HUES48 (cell line): Measurements from ENCODE around the gene ADIPOR2.
"Not testable (repeated sequence)": the region's sequence is repeated elsewhere in the genome, so short reads cannot be mapped to it uniquely, and the experiment has no call there.

Experiments used
- H3K27ac ChIP-seq: one replicate; pipeline ENCODE4 v1.7.0; 2013; ENCODE audit warnings: low read depth, low read length, inconsistent platforms
- H3K27me3 ChIP-seq: 2 replicates; pipeline ENCODE4 v1.6.1; 2013; ENCODE audit warnings: mild to moderate bottlenecking, low read length; ENCODE audit not compliant: control insufficient read depth, insufficient read depth
- H3K36me3 ChIP-seq: 2 replicates; pipeline ENCODE4 v1.6.1; 2013; ENCODE audit warnings: low read length; ENCODE audit not compliant: control insufficient read depth, insufficient read depth
- H3K4me1 ChIP-seq: 2 replicates; pipeline ENCODE4 v1.6.1; 2013; ENCODE audit warnings: mild to moderate bottlenecking, low read length; ENCODE audit not compliant: control insufficient read depth, insufficient read depth
- H3K4me3 ChIP-seq: 2 replicates; pipeline ENCODE4 v1.5.1; 2013; ENCODE audit warnings: mild to moderate bottlenecking, low read depth, low read length
- H3K9ac ChIP-seq: 2 replicates; pipeline ENCODE4 v1.6.1; 2013; ENCODE audit warnings: mild to moderate bottlenecking, low read depth, low read length, moderate library complexity
- H3K9me3 ChIP-seq: 2 replicates; pipeline ENCODE4 v1.6.1; 2013; ENCODE audit warnings: low read length; ENCODE audit not compliant: control insufficient read depth, insufficient read depth

The ADIPOR2 gene

DNA sequence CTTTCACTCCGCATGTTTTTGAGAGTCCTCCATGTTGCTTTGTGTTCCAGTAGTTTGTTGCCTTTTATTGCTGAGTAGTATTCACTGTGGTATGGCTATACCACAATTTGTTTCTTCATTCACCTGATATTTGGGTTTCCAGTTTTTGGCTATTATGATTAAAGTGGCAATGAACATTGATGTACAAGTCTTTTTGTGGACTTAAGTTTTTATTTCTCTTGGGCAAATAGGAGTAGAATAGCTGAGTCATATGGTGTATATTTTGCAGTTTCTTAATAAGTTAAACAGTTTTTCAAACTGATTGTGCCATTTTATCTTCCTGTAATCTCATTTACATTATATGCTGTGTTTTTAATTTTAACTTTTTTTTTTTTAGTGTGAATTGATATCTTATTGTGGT lies 16.2 kb downstream of the ADIPOR2 start:
- no peaks in the 10 kb centered on the region for H3K4me1 ChIP-seq
- H3K27ac ChIP-seq, result no peak overlapping the region
- H3K36me3 ChIP-seq, result no peaks in the 10 kb centered on the region
- H3K9ac ChIP-seq, result no peak overlapping the region
- no peaks in the 10 kb centered on the region for H3K9me3 ChIP-seq
- no peaks in the 10 kb centered on the region for H3K27me3 ChIP-seq
- no peak overlapping the region for H3K4me3 ChIP-seq

DNA sequence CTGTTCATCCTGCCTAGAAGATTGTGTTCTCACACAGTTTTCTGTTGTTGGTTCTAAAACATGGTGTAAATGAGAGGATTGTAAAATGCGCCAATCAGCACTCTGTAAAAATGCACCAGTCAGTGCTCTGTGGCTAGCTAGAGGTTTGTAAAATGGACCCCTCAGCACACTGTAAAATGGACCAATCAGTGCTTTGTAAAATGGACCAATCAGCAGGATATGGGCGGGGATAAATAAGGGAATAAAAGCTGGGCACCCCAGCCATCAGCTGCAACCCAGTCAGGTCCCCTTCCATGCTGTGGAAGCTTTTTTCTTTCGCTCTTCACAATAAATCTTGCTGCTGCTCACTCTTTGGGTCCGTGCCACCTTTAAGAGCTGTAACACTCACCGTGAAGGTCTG lies 19.1 kb downstream of the ADIPOR2 start:
- H3K27ac ChIP-seq, H3K4me3 ChIP-seq, H3K4me1 ChIP-seq, H3K36me3 ChIP-seq, H3K9me3 ChIP-seq, H3K27me3 ChIP-seq, H3K9ac ChIP-seq: not testable (repeated sequence)

DNA sequence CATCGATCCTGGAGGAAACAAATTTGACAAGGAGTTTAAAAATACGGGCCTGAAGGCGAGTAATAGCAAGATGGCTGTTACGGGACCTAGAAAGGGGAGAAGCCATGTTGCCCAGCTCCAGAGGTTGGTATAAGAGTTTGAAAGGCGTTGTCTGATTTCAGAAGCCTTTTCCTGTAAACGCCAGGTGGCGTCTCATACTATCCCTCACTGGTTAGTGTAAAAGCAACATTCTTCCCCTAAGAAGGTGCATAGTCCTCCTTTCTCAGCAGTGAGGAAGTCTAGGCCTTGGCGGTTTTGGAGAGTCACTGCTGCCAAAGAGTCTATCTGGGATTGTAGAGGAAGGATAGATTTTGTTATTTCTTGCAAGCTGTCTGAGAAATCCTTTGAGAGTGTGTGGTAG lies 20.0 kb downstream of the ADIPOR2 start:
- H3K4me3 ChIP-seq, H3K36me3 ChIP-seq, H3K9me3 ChIP-seq, H3K4me1 ChIP-seq, H3K9ac ChIP-seq, H3K27ac ChIP-seq, H3K27me3 ChIP-seq: not testable (repeated sequence)

DNA sequence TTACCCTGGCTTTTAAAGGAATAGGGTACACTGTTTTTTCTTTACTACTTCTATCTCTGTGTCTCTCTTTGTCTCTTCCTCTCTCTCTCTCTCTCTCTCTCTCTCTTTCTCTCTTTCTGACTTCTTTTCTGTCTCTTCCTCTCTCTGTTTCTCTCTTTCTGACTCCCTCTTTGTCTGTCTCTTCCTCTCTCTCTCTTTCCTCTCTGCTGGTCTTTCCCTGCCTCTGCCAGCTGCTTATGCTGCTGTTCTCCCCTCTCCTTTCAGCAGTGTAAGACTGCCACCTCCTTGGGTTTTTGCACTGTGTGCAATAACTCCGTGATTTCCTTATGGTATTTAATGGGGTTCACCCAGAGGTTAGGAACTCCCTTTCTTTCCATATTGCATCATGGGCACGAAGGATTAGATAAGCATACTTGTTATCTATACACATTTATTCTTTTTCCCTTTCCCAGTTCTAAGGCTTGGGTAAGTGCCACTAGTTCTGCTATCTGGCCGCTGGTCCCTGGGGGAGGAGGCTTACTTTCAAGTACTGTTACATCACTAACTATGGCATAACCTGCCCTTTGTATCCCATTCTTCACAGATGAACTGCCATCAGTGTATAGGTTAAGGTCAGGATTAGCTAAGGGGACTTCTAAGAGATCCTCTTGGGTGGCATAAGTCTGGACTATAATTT lies 20.8 kb downstream of the ADIPOR2 start:
- H3K27ac ChIP-seq, H3K4me3 ChIP-seq, H3K9ac ChIP-seq, H3K27me3 ChIP-seq, H3K9me3 ChIP-seq, H3K4me1 ChIP-seq, H3K36me3 ChIP-seq: not testable (repeated sequence)

DNA sequence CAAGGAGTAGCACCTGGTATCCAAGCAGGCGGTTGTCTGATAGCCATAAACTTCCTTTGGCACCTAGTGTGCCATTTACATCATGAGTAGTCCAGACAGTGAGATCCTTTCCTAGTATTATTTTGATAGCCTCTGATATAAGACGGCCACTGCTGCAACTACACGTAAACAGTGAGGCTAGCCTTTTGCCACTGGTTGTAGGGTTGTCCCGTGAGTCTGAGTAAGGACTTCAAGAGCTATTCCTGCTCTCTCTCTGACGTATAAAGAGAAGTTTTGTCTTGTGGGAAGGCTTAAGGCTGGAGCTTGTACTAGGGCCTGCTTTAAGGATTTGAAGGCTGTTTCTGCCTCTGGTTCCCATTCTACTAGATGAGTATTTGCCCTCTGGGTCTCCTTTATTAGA lies 21.4 kb downstream of the ADIPOR2 start:
- H3K9ac ChIP-seq, H3K36me3 ChIP-seq, H3K9me3 ChIP-seq, H3K27me3 ChIP-seq, H3K4me1 ChIP-seq, H3K27ac ChIP-seq, H3K4me3 ChIP-seq: not testable (repeated sequence)

DNA sequence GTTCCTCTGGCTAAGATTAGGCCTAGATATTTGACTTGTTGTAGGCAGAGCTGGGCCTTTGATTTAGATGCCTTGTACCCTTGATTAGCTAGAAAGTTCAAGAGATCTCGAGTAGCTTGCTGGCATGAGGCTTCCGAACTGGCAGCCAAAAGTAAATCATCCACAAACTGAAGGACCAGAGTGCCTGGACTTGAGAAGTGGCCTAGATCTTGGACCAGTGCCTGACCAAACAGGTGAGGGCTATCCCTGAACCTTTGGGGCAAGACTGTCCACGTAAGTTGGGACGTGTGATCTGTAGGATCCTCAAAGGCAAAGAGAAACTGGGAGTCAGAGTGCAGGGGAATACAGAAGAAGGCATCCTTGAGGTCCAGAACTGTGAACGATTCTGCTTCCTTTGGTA lies 22.0 kb downstream of the ADIPOR2 start:
- not testable (repeated sequence) for H3K27ac ChIP-seq, H3K4me1 ChIP-seq, H3K9me3 ChIP-seq, H3K27me3 ChIP-seq, H3K9ac ChIP-seq, H3K36me3 ChIP-seq, H3K4me3 ChIP-seq

DNA sequence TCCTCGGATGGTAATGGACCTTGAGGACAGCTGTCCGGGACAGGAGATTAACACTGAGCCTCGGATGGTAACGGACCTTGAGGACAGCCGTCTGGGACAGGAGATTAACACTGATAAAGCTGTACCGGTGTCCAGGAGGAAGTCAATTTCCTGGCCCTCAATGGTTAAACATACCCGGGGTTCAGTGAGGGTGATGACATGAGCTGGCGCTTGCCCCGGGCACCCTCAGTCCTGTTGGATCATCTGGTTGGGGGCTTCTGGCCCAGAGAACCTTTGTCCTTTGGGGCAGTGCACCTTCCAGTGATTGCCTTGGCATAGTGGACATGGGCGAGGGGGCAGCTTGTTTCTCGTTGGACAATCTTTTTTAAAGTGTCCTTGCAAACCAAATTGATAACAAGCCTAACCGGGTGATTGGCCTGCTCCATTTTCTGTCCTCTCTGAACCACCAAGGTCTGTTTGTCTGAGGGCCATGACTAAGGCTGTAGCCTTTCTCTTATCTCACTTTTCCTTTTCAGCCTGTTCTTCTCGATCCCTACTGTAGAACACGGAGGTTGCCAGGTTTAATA lies 23.0 kb downstream of the ADIPOR2 start:
- H3K27me3 ChIP-seq, H3K27ac ChIP-seq, H3K9ac ChIP-seq, H3K4me1 ChIP-seq, H3K4me3 ChIP-seq, H3K9me3 ChIP-seq, H3K36me3 ChIP-seq: not testable (repeated sequence)

DNA sequence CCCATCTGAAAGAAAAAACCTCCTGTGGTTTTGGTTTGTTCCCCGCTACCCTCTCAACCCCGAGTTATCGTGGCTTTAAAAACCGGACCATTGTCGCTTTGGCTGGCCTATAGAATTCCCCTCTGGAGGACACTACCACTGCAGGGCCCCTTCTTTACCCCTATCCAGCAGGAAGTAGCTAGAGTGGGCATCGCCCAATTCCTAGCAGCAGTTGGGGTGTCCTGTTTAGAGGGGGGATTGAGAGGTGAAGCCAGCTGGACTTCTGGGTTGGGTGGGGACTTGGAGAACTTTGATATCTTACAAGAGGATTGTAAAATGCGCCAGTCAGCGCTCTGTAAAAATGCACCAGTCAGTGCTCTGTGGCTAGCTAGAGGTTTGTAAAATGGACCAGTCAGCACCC lies 24.6 kb downstream of the ADIPOR2 start:
- H3K9me3 ChIP-seq, H3K9ac ChIP-seq, H3K27ac ChIP-seq, H3K4me3 ChIP-seq, H3K36me3 ChIP-seq, H3K4me1 ChIP-seq, H3K27me3 ChIP-seq: not testable (repeated sequence)

DNA sequence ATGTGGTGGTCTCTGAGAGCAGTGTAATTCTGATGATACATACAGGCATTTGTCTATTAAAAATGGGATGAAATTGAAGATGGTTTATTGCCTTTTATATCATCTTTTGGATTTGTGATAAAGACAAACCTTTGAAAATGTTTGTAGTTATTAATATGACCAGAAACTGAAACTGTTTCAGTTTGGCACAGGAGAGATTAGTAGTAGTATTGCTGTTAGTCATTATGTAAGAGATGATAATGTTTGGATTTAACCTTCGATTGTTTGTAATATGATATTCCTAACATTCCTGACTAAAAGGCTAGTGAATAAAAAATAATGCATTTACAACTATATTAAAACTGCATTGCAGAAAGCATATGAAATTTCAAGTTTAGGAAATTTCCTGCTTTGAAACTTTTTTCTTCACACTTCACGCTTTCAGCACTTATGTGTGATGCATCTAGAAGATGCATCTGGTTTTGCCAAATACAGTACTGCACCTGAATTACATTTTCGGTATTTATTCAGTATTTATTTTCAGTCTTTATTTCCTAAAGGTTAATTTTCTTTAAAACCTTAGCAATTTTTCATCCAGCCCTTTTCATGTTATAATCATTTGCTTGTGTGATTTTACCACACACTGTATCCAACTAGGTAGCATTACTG lies 25.5 kb downstream of the ADIPOR2 start:
- H3K9ac ChIP-seq, result no peak overlapping the region
- peaks cover 9% of the 10 kb centered on the region for H3K9me3 ChIP-seq
- no peak overlapping the region for H3K4me3 ChIP-seq
- H3K4me1 ChIP-seq, result no peaks in the 10 kb centered on the region
- H3K27me3 ChIP-seq, result no peaks in the 10 kb centered on the region
- H3K36me3 ChIP-seq, result peaks cover 2% of the 10 kb centered on the region; the same call in 1 of the 2 replicates
- H3K27ac ChIP-seq, result no peak overlapping the region

DNA sequence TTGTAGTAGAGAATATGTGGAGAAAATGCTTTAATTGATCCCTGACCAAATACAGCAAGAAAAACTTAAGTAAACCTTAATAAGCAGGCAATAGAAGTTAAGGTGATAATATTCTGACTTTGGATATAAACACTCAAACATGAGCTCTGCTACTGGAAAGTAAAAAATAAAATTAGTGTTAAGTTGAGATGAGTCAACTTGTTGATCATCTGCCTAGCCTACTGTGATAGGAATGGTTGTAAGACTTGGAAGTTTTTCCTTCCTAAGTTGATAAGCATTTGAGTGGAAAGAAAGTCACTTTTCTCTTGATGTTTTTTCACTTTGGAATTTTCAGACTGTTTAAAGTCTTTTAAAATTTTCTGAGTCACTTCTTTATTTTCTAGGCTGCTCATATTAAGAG lies 26.0 kb downstream of the ADIPOR2 start:
- peaks cover 2% of the 10 kb centered on the region; the same call in 1 of the 2 replicates for H3K36me3 ChIP-seq
- no peaks in the 10 kb centered on the region for H3K27me3 ChIP-seq
- no peak overlapping the region for H3K4me3 ChIP-seq
- no peak overlapping the region for H3K9ac ChIP-seq
- peaks cover 9% of the 10 kb centered on the region for H3K9me3 ChIP-seq
- no peak overlapping the region for H3K27ac ChIP-seq
- H3K4me1 ChIP-seq, result peaks cover 3% of the 10 kb centered on the region; the same call in 1 of the 2 replicates

DNA sequence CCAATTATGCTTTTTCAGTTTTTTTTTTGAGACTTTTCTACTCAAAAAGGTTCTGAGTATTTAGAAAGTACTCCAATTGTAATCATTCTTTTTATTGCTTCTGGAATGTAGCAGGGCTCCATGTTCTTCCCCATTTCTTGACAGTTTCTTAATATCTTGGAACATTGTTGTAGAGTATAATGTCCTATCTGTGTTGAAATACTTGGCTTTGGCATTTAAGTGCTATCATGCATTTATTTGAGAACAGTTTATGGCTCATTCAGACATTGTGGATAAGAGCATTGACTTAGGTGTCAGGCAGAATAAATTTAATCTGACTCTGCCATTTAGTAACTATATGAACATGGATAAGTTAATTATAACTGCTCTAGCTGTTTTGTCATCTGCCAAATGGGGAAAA lies 28.3 kb downstream of the ADIPOR2 start:
- peaks cover 9% of the 10 kb centered on the region for H3K9me3 ChIP-seq

More for the DNA sequence above, 28.3 kb downstream of the ADIPOR2 start:
- Histone ChIP-seq H3K27me3 (no peaks in the 10 kb centered on the region), H3K27ac (no peak overlapping the region), H3K4me3 (no peak overlapping the region), H3K4me1 (peaks cover 4% of the 10 kb centered on the region; the same call in 1 of the 2 replicates), H3K36me3 (peaks cover under 1% of the 10 kb centered on the region; the same call in 1 of the 2 replicates), H3K9ac (no peak overlapping the region)
